Psoas muscle (tissue), 8 donors: ENCODE data around the gene RCBTB1. TPM values are rescaled to one million over a fixed set of nuclear protein-coding genes. Genes with fewer than 3 reads are reported as not detected.
A peak's percentile ranks its signal among the peaks of the same experiment; 100 is the strongest.

Experiments used
- ATAC-seq, 4 donors: fragments of 200-7000 bp; cut with Tn5 transposase; one replicate each; pipeline ENCODE4 v1.9.1; 2020; ENCODE audit warnings: moderate library complexity in 3 of 4, mild to moderate bottlenecking in 2 of 4
- DNase-seq, 2 donors: peaks; one replicate each; pipeline ENCODE4 v3.0.0-alpha.2; 2020
- H3K27ac ChIP-seq: fragments of 200-600 bp; one replicate; pipeline ENCODE4 v1.8.0; 2022
- H3K27me3 ChIP-seq, 3 donors: fragments of 200-600 bp in 1 of 3; one replicate each; pipeline versions ENCODE4 v1.6.1 to v1.8.0; 2013 to 2022; ENCODE audit warnings: low read length in 2 of 3, mild to moderate bottlenecking in 2 of 3, moderate library complexity in 1 of 3; ENCODE audit not compliant: insufficient read depth in 3 of 3
- H3K36me3 ChIP-seq, 2 donors: fragments of 200-600 bp in 1 of 2; one replicate each; pipeline versions ENCODE4 v1.6.1 to v1.8.0; 2013 to 2022; ENCODE audit warnings: low read depth in 1 of 2, mild to moderate bottlenecking in 1 of 2, moderate library complexity in 1 of 2; ENCODE audit not compliant: insufficient read depth in 1 of 2
- H3K4me1 ChIP-seq: fragments of 200-600 bp; one replicate; pipeline ENCODE4 v1.8.0; 2022
- H3K4me3 ChIP-seq: fragments of 200-600 bp; one replicate; pipeline ENCODE4 v1.8.0; 2022; ENCODE audit warnings: mild to moderate bottlenecking
- H3K9me3 ChIP-seq: fragments of 200-600 bp; one replicate; pipeline ENCODE4 v1.8.0; 2022
- WGBS, 3 donors: extraction: QIAGEN DNeasy Blood & Tissue Kit; methylation state at CpG; one replicate each; pipeline versions ENCODE4 v1.1.6 to v1.1.7; 2013; 5-methylcytosine and 5-hydroxymethylcytosine counted together
- intact Hi-C, 2 donors: fragments of 100-400 bp; cut with DNase I; formaldehyde crosslinking; loops; one replicate each; pipeline versions ENCODE4 v1.11.0 to v1.14.2; 2022
- polyA plus RNA-seq, 3 donors: library from polyadenylated mRNA; stranded (reverse); fragments of 200-250 nt; gene quantifications; one replicate each; pipeline ENCODE4 v1.2.3, GENCODE V29; 2013
- total RNA-seq, 4 donors: library from RNA; stranded (reverse); fragmentation: NEBNext Ultra II Directional in 2 of 4; extraction: Animal tissue kit (Norgen Biotek cat#: 25700) in 2 of 4; gene quantifications; one replicate each; pipeline versions ENCODE4 v1.2.1 to v1.2.4, GENCODE V29; 2021 to 2023
- TF ChIP-seq, protein P1 (sequence below): fragments of 200-600 bp; IDR thresholded peaks from one replicate; pipeline ENCODE4 v1.8.0; 2022; ENCODE audit warnings: antibody characterized with exemption
- donor health status: healthy with polysubstance abuse.
- donor health status: DM: no; HTN: no; CAD: no; lungs with moderate emphysema.
- donor health status: Bipolar disorder and iron deficiency.
- donor health status: healthy.
- donor health status: DM: yes; HTN: yes; CAD: no.
- donor health status: DM: no; HTN: no; CAD: no.
- donor health status: DM: no; HTN: no; CAD: no.
- donor health status: DM: yes; HTN: yes; CAD: no.

The RCBTB1 gene
- total and polyA plus RNA-seq, 7 donors, result 2.2 to 12.6 (median 6.6) TPM

DNA sequence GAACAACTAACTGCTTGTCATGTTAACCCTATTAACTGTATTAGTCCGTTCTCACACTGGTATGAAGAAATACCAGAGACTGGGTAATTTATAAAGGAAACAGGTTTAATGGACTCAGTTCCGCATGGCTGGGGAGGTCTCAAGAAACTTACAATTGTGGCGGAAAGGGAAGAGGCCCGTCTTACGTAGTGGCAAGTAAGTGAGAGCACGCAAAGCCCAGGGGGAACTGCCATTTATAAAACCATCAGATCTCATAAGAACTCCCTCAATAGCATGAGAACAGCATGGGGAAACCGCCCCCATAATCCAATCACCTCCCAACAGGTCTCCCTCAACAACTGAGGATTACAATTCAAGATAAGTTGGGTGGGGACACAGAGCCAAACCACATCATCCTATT is 54.9 kb downstream of the RCBTB1 start:
- Histone ChIP-seq H3K4me3 (no peak overlapping the region), H3K4me1 (no peaks in the 10 kb centered on the region), H3K9me3 (no peaks in the 10 kb centered on the region), H3K27ac (no peak overlapping the region), H3K27me3 (no peaks in the 10 kb centered on the region), H3K36me3 (peaks cover 0 to 42% of the 10 kb centered on the region in 2 donors)
- TF ChIP-seq, protein P1, sequence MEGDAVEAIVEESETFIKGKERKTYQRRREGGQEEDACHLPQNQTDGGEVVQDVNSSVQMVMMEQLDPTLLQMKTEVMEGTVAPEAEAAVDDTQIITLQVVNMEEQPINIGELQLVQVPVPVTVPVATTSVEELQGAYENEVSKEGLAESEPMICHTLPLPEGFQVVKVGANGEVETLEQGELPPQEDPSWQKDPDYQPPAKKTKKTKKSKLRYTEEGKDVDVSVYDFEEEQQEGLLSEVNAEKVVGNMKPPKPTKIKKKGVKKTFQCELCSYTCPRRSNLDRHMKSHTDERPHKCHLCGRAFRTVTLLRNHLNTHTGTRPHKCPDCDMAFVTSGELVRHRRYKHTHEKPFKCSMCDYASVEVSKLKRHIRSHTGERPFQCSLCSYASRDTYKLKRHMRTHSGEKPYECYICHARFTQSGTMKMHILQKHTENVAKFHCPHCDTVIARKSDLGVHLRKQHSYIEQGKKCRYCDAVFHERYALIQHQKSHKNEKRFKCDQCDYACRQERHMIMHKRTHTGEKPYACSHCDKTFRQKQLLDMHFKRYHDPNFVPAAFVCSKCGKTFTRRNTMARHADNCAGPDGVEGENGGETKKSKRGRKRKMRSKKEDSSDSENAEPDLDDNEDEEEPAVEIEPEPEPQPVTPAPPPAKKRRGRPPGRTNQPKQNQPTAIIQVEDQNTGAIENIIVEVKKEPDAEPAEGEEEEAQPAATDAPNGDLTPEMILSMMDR, result no peak
- 79 to 86% (median 84%) methylated on average over 7 of the region's 7 CpGs for WGBS, 3 donors
- DNase-seq (no peak), ATAC-seq (no peak)
- intact Hi-C loops, result no loop called here

DNA sequence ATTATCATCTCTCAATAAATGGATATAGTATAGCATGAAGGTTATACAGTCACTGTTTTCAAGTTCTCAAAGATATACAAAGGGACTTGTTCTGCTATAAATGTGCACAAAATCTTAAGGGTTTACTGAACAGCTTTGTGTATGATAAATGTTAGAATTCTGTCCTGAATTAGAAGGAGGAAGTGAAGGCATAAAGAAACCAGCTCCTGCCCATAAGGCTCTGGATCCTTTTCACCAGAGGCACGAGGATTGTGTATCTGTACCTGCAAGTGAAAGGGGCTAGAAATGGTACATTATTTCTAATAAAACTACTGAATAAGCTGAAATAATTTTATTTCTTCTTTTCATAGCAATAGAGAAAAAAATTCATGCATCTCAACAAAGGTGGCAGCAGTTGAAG is 57.2 kb downstream of the RCBTB1 start:
- TF ChIP-seq, protein P1, result no peak
- ATAC-seq (no peak), DNase-seq (no peak)
- Histone ChIP-seq H3K36me3 (peaks cover 0 to 50% of the 10 kb centered on the region in 2 donors), H3K27ac (no peak overlapping the region), H3K27me3 (no peaks in the 10 kb centered on the region), H3K4me3 (no peak overlapping the region), H3K9me3 (no peaks in the 10 kb centered on the region), H3K4me1 (no peaks in the 10 kb centered on the region)
- 82 to 88% (median 85%) methylated on average over 1 of the region's 1 CpG for WGBS, 3 donors
- intact Hi-C loops, result no loop called here

DNA sequence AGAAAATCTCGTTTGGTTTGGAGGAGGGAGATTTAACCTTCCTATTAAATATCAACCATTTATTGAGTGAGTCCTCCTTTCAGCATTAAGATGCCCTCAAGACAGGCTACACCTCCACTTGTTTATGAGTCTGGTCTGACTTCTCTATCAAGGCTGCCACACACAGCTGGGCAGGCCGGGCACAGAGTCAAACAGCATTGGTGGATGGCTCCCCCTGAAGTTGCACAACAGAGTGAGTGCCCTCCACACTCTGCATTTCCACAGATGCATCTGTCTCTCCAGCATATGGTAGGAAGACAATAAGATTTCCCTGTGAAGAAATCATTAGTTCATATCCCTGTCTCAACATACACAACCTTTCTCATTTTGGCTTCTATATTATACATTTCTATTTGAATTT is 58.2 kb downstream of the RCBTB1 start:
- no peak overlapping the region for H3K27ac ChIP-seq
- DNase-seq (no peak), ATAC-seq (peak in 1 of 4 donors; percentile 46)
- intact Hi-C loops, result no loop called here
- TF ChIP-seq, protein P1, result no peak
- H3K4me1 ChIP-seq, result no peaks in the 10 kb centered on the region
- no peaks in the 10 kb centered on the region for H3K9me3 ChIP-seq
- peaks cover 0 to 53% of the 10 kb centered on the region in 2 donors for H3K36me3 ChIP-seq
- WGBS, 3 donors, result 52 to 68% (median 65%) methylated on average over 2 of the region's 2 CpGs
- H3K27me3 ChIP-seq, result no peaks in the 10 kb centered on the region
- H3K4me3 ChIP-seq, result no peak overlapping the region

DNA sequence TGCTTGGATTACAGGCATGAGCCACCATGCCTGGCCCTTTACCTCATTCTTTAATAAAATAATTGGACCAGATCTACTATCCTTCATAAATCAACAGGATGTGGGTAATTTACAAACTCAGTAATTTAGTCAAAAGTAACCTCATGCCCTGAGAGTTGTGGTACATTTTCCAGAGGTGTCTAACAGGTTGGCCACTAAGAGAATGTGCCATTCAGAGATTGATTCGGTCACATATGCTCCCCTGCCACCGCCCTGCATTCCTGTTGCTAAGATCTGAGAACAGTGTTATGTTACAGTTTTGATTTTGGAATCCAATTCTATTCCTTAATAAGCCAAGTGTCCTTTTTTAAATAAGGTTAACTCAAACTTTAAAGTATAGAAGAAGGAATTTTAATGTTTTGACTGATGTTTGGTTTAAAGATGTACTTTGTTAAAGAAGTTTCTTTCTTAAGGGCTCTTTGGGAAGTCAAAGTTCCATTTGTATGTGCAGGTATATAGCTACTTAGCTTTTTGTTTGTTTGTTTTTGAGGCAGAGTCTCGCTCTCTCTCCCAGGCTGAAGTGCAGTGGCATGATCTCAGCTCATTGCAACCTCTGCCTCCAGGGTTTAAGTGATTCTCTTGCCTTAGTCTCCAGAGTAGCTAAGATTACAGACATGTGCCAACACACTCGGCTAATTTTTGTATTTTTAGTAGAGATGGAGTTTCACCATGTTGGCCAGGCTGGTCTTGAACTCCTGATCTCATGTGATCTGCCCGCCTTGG is 60.4 kb downstream of the RCBTB1 start:
- H3K4me1 ChIP-seq, result no peaks in the 10 kb centered on the region
- no peaks in the 10 kb centered on the region for H3K27me3 ChIP-seq
- ATAC-seq, result no peak
- WGBS, 3 donors, result 66 to 84% (median 68%) methylated on average over 5 of the region's 5 CpGs
- no peak for DNase-seq
- H3K36me3 ChIP-seq, result peaks cover 0 to 74% of the 10 kb centered on the region in 2 donors
- no peak overlapping the region for H3K27ac ChIP-seq
- no peak overlapping the region for H3K4me3 ChIP-seq
- H3K9me3 ChIP-seq, result no peaks in the 10 kb centered on the region
- TF ChIP-seq, protein P1, result no peak
- intact Hi-C loops, result no loop called here

DNA sequence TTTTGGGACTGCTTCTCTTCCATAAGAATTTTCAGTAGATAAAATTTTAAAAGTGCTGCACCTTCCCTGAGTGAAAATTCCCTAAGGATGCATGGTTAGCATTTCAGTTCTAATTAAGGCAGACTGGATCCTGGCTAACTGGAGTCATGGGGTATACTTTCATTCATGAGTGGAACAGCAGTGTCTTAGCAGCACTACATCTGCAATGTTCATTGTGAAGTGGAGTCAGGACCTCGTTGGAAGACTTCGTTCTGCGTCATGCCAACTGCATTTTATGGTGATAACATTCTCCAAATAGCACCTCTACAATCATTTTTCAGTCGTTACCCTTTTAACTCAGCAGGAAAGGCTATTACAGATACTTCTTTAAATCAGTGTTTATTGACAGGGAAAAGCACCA is 64.1 kb downstream of the RCBTB1 start:
- Histone ChIP-seq H3K27me3 (no peaks in the 10 kb centered on the region), H3K36me3 (peaks cover 0 to 71% of the 10 kb centered on the region in 2 donors), H3K9me3 (no peaks in the 10 kb centered on the region), H3K27ac (no peak overlapping the region), H3K4me3 (no peak overlapping the region), H3K4me1 (no peaks in the 10 kb centered on the region)
- WGBS, 3 donors, result 58 to 65% (median 61%) methylated on average over 4 of the region's 4 CpGs
- TF ChIP-seq, protein P1, result no peak
- ATAC-seq (no peak), DNase-seq (no peak)
- intact Hi-C loops, result no loop called here
